GM19397 (cell line): ENCODE measurements around the gene WDCP.
"Not testable (repeated sequence)": the region's sequence is repeated elsewhere in the genome, so short reads cannot be mapped to it uniquely, and the experiment has no call there.

ENCODE experiments used
- ATAC-seq: cut with Tn5 transposase; IDR thresholded peaks from one replicate; pipeline ENCODE4 v1.9.1; 2021; ENCODE audit warnings: mild to moderate bottlenecking, moderate library complexity; ENCODE audit not compliant: unreplicated experiment

The WDCP gene

GRCh38 chr2:24046930-24047702 lies at the start of gene WDCP:
Gene WDCP (minus strand): TSS chr2:24047391. CDS start chr2:24039494, 7,897 bp downstream.
- peak; percentile 99 for ATAC-seq

GRCh38 chr2:24095171-24095677 lies 48.0 kb upstream of the WDCP start:
- ATAC-seq = not testable (repeated sequence)

GRCh38 chr2:24093270-24093669 lies 46.1 kb upstream of the WDCP start:
- not testable (repeated sequence) for ATAC-seq

- ATAC-seq = no peak
These were observed 41.7 kb upstream of the WDCP start for GRCh38 chr2:24088821-24089359.

- no peak for ATAC-seq
These were observed 39.8 kb upstream of the WDCP start for GRCh38 chr2:24087032-24087431.

- ATAC-seq = no peak
These were observed 39.0 kb upstream of the WDCP start for GRCh38 chr2:24086241-24086640.

GRCh38 chr2:24085200-24085489 lies 38.0 kb upstream of the WDCP start:
- ATAC-seq = no peak

- peak; percentile 84 for ATAC-seq
These were observed 37.4 kb upstream of the WDCP start, which contains the start of gene TP53I3 for GRCh38 chr2:24084386-24085199. Gene TP53I3 (minus strand): TSS chr2:24084834. CDS start chr2:24084326, 508 bp downstream.

GRCh38 chr2:24083567-24084385 lies 36.6 kb upstream of the WDCP start:
- ATAC-seq = peak; percentile 72

GRCh38 chr2:24082787-24083566 lies 35.8 kb upstream of the WDCP start:
- ATAC-seq = no peak

- ATAC-seq = no peak
These were observed 33.5 kb upstream of the WDCP start for GRCh38 chr2:24080701-24081100.

GRCh38 chr2:24077879-24078278 lies 30.7 kb upstream of the WDCP start:
- ATAC-seq = no peak

GRCh38 chr2:24077535-24077877 lies 30.3 kb upstream of the WDCP start:
- no peak for ATAC-seq

- ATAC-seq = peak; percentile 18
These were observed 29.8 kb upstream of the WDCP start for GRCh38 chr2:24076849-24077534.

GRCh38 chr2:24075915-24076848 lies 29.0 kb upstream of the WDCP start, which contains the start of gene SF3B6:
Gene SF3B6 (minus strand): TSS chr2:24076326. CDS start chr2:24076229, 97 bp downstream.
- peak; percentile 94 for ATAC-seq

GRCh38 chr2:24075259-24075658 lies 28.1 kb upstream of the WDCP start:
- no peak for ATAC-seq

GRCh38 chr2:24073816-24074215 lies 26.6 kb upstream of the WDCP start:
- no peak for ATAC-seq

GRCh38 chr2:24072259-24072658 lies 25.1 kb upstream of the WDCP start:
- ATAC-seq = no peak
